ENCODE results near the gene PPFIBP1. TPM values are rescaled to one million over a fixed set of nuclear protein-coding genes. Genes with fewer than 3 reads are reported as not detected.
"Not testable (repeated sequence)": the region's sequence is repeated elsewhere in the genome, so short reads cannot be mapped to it uniquely, and the experiment has no call there.

PPFIBP1 gene
- total RNA-seq, 2 experiments from 2014 or later = 14.9 to 15.6 TPM

DNA sequence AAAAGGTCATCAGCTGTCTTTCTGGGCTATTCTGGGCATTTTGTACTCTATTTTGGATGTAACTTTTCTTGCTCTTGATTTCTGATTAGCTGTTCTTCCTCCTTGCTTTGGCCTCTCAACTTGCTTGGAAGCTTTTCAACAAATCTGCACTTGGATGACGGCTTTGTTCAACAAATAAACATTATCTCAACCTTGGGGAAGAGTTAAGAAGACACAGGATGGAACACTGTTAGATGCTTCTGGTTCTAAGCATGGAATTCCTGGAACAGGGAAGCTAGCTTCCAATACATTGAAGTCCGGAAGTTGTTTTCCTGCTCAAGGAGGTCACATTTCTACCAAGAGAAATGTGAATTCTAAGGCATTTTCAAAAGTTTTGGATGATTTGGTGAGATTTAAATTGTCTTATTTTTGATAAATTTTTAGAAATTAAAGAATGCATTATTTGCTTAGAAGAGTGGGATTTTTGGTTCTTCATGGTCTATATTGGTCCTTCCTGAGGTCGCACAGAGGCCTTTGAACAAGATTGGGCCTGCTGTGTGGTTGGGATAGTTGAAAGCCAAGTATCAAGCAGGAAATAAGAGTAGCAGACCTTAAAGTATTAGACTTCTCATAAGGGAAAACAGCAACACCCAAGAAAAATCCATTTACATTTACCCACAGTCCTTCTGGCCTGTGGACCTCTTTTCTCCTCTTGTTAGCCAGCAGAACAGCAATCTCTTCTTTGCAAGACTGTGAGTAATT is 59.2 kb downstream of the PPFIBP1 start:
- Mint-ChIP-seq H3K9me3 (ENCODE audit: low read depth) (no peaks in the 10 kb centered on the region), H3K36me3 (ENCODE audit: low read depth) (no peaks in the 10 kb centered on the region), H3K27me3 (no peaks in the 10 kb centered on the region), H3K4me3 (no peak overlapping the region), H3K4me1 (peaks cover 21% of the 10 kb centered on the region), H3K27ac (no peak overlapping the region)
- intact Hi-C loops (cut with DNase I, micrococcal nuclease) = no loop called here
- CTCF ChIA-PET = interaction anchor here (0.5 kb wide), 1 partner anchor 222 kb away, joined by 3 read pairs; no protein-coding TSS in a partner anchor
- no peak for ATAC-seq
- POLR2A ChIA-PET = no interaction called here
- no peak for DNase-seq

- H3K4me3 Mint-ChIP-seq = no peak overlapping the region
- no peaks in the 10 kb centered on the region for H3K9me3 Mint-ChIP-seq (ENCODE audit: low read depth)
- H3K27ac Mint-ChIP-seq = no peak overlapping the region
- DNase-seq (no peak), ATAC-seq (no peak)
- CTCF ChIA-PET = no interaction called here
- no peaks in the 10 kb centered on the region for H3K27me3 Mint-ChIP-seq
- H3K36me3 Mint-ChIP-seq (ENCODE audit: low read depth) = no peaks in the 10 kb centered on the region
- H3K4me1 Mint-ChIP-seq = peaks cover 29% of the 10 kb centered on the region
- POLR2A ChIA-PET = no interaction called here
- intact Hi-C loops (cut with DNase I, micrococcal nuclease) = no loop called here
Measured at GRCh38 chr12:27583981-27584380, 60.0 kb downstream of the PPFIBP1 start.

- no peak overlapping the region for H3K4me3 Mint-ChIP-seq
- H3K36me3 Mint-ChIP-seq (ENCODE audit: low read depth) = no peaks in the 10 kb centered on the region
- no peaks in the 10 kb centered on the region for H3K27me3 Mint-ChIP-seq
- POLR2A ChIA-PET = no interaction called here
- intact Hi-C loops (cut with DNase I, micrococcal nuclease) = no loop called here
- DNase-seq (no peak), ATAC-seq (no peak)
- CTCF ChIA-PET = interaction anchor here (1.3 kb wide), 1 partner anchor 51 kb away, joined by 6 read pairs; no protein-coding TSS in a partner anchor
- H3K4me1 Mint-ChIP-seq = peaks cover 27% of the 10 kb centered on the region
- no peaks in the 10 kb centered on the region for H3K9me3 Mint-ChIP-seq (ENCODE audit: low read depth)
- H3K27ac Mint-ChIP-seq = no peak overlapping the region
Measured at GRCh38 chr12:27585739-27586265, 61.8 kb downstream of the PPFIBP1 start.

DNA sequence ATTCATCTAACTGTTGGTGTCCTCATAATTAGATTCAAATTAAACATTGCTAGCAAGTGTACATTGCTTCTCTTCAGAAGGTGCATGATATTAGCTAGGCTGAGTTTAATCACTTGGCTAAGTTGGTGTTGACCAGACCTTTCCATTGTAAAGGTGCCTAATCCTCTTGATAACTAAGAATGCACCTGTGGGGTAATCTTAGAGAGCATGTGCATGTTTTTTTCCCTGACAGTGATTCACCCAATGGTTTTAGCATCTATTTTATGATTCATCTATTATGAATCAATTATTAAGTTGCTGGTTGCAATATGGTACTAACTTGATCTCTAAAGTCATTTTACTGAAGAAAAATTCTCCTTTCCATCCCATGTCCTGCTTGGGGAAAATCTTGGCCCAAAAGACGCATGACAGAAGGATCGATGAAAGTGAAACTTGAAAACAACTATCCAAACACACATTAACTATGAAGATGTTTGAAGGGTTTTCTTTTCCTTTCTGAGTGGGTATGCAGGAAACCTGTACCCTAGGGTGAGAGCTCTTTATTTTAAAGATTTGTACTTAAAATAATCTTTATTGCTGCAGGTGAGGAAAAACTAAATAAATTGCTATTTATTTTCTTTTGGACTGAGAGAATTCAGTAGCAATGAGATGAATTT is 64.2 kb downstream of the PPFIBP1 start:
- peak; percentile 75 for ATAC-seq
- POLR2A ChIA-PET; H3K9me3 Mint-ChIP-seq (ENCODE audit: low read depth); H3K36me3 Mint-ChIP-seq (ENCODE audit: low read depth); CTCF ChIA-PET; intact Hi-C loops (cut with DNase I, micrococcal nuclease); H3K27me3 Mint-ChIP-seq; DNase-seq: not testable (repeated sequence)
- Mint-ChIP-seq H3K27ac (peak overlapping the region; percentile 76), H3K4me3 (peak overlapping the region; percentile 49), H3K4me1 (peaks cover 15% of the 10 kb centered on the region)

GRCh38 chr12:27588776-27589175 is 64.8 kb downstream of the PPFIBP1 start:
- ChIA-PET CTCF (no interaction called here), POLR2A (no interaction called here)
- no peaks in the 10 kb centered on the region for H3K27me3 Mint-ChIP-seq
- DNase-seq = no peak
- no peaks in the 10 kb centered on the region for H3K36me3 Mint-ChIP-seq (ENCODE audit: low read depth)
- H3K4me3 Mint-ChIP-seq = no peak overlapping the region
- ATAC-seq = no peak
- intact Hi-C loops (cut with DNase I, micrococcal nuclease) = no loop called here
- H3K27ac Mint-ChIP-seq = no peak overlapping the region
- H3K4me1 Mint-ChIP-seq = peaks cover 15% of the 10 kb centered on the region
- no peaks in the 10 kb centered on the region for H3K9me3 Mint-ChIP-seq (ENCODE audit: low read depth)

GRCh38 chr12:27589419-27589818 is 65.4 kb downstream of the PPFIBP1 start:
- intact Hi-C loops (cut with DNase I, micrococcal nuclease) = no loop called here
- H3K27ac Mint-ChIP-seq = no peak overlapping the region
- peaks cover 15% of the 10 kb centered on the region for H3K4me1 Mint-ChIP-seq
- H3K36me3 Mint-ChIP-seq (ENCODE audit: low read depth) = no peaks in the 10 kb centered on the region
- H3K9me3 Mint-ChIP-seq (ENCODE audit: low read depth) = no peaks in the 10 kb centered on the region
- peaks cover under 1% of the 10 kb centered on the region for H3K27me3 Mint-ChIP-seq
- POLR2A ChIA-PET = no interaction called here
- H3K4me3 Mint-ChIP-seq = no peak overlapping the region
- DNase-seq = no peak
- CTCF ChIA-PET = no interaction called here
- no peak for ATAC-seq

GRCh38 chr12:27591698-27592097 is 67.7 kb downstream of the PPFIBP1 start:
- H3K27me3 Mint-ChIP-seq; POLR2A ChIA-PET; H3K27ac Mint-ChIP-seq; ATAC-seq; H3K4me3 Mint-ChIP-seq; H3K36me3 Mint-ChIP-seq (ENCODE audit: low read depth); intact Hi-C loops (cut with DNase I, micrococcal nuclease); H3K9me3 Mint-ChIP-seq (ENCODE audit: low read depth); CTCF ChIA-PET; DNase-seq: not testable (repeated sequence)
- peaks cover 15% of the 10 kb centered on the region for H3K4me1 Mint-ChIP-seq

DNA sequence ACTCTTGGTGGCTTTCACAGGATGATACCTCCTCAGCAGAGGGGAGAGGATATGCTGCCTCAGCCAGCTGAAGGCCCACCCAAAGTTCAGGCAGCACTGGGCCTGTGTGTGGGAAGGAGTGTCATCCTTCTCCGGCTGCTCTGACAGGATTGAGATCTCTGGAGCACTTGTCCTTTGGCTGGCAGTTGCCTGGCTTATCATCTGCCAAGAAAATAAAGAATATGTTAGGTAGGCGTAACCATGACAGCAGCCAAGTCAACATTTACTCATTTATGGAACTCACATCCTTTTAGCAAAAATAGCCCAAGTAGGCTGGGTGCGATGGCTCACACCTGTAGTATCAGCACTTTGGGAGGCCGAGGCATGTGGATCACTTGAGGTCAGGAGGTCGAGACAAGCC is 68.5 kb downstream of the PPFIBP1 start:
- intact Hi-C loops (cut with DNase I, micrococcal nuclease) = no loop called here
- H3K4me3 Mint-ChIP-seq = no peak overlapping the region
- DNase-seq = peak; percentile 25
- no peaks in the 10 kb centered on the region for H3K36me3 Mint-ChIP-seq (ENCODE audit: low read depth)
- POLR2A ChIA-PET = no interaction called here
- H3K4me1 Mint-ChIP-seq = peaks cover 15% of the 10 kb centered on the region
- CTCF ChIA-PET = no interaction called here
- H3K27ac Mint-ChIP-seq = no peak overlapping the region
- peak; percentile 16 for ATAC-seq
- H3K27me3 Mint-ChIP-seq = peaks cover 2% of the 10 kb centered on the region
- H3K9me3 Mint-ChIP-seq (ENCODE audit: low read depth) = peaks cover 2% of the 10 kb centered on the region

DNA sequence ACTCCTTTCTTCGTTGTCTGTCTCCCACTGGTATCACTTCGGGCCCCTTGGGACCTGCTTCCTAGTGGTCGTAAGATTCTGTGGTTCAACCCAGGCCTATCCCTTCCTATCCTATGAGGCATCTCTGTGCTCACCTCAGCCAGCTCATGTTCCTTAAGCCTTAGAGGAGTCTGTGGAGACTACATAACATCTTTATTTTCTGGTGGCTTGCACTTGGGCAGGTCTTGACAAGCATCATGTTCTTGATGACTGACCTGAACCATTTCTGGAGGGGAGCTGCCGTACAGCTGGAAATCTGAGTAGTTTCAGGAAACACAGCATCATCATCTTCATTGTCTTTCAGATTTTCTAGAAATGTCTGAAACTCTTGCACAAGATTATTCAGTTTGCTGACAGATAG is 69.3 kb downstream of the PPFIBP1 start:
- POLR2A ChIA-PET = no interaction called here
- Mint-ChIP-seq H3K4me3 (no peak overlapping the region), H3K36me3 (ENCODE audit: low read depth) (no peaks in the 10 kb centered on the region), H3K9me3 (ENCODE audit: low read depth) (peaks cover 5% of the 10 kb centered on the region), H3K4me1 (peaks cover 8% of the 10 kb centered on the region), H3K27ac (no peak overlapping the region), H3K27me3 (peaks cover 2% of the 10 kb centered on the region)
- ATAC-seq (no peak), DNase-seq (no peak)
- CTCF ChIA-PET = no interaction called here
- intact Hi-C loops (cut with DNase I, micrococcal nuclease) = no loop called here

DNA sequence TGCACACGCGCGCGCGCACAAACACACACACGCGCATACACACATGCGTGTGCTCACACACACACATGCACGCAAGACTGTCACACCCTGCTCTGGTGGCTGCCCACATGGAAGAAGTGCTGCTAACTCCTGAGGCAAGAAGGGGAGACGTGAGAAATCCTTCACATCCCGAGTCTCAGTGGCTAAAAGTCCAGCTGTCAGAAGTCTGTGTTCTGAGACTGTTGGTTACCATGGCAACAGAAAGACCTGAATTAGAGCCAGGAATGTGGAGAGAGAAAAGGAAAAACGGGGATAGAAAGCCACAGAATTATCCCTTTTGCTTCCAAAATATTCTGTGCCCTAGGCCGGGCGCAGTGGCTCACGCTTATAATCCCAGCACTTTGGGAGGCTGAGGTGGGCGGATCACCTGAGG is 71.2 kb downstream of the PPFIBP1 start:
- intact Hi-C loops (cut with DNase I, micrococcal nuclease) = no loop called here
- peaks cover 2% of the 10 kb centered on the region for H3K27me3 Mint-ChIP-seq
- H3K9me3 Mint-ChIP-seq (ENCODE audit: low read depth) = peaks cover 7% of the 10 kb centered on the region
- ChIA-PET POLR2A (no interaction called here), CTCF (no interaction called here)
- ATAC-seq (no peak), DNase-seq (no peak)
- no peak overlapping the region for H3K27ac Mint-ChIP-seq
- H3K4me3 Mint-ChIP-seq = no peak overlapping the region
- H3K4me1 Mint-ChIP-seq = no peaks in the 10 kb centered on the region
- H3K36me3 Mint-ChIP-seq (ENCODE audit: low read depth) = no peaks in the 10 kb centered on the region

GRCh38 chr12:27598866-27599265 is 74.9 kb downstream of the PPFIBP1 start:
- CTCF ChIA-PET; H3K9me3 Mint-ChIP-seq (ENCODE audit: low read depth); H3K4me3 Mint-ChIP-seq; H3K27ac Mint-ChIP-seq; intact Hi-C loops (cut with DNase I, micrococcal nuclease); DNase-seq; H3K4me1 Mint-ChIP-seq; ATAC-seq; H3K27me3 Mint-ChIP-seq; H3K36me3 Mint-ChIP-seq (ENCODE audit: low read depth); POLR2A ChIA-PET: not testable (repeated sequence)

All from activated CD4-positive, alpha-beta T cell treated with anti-CD3 and anti-CD28 coated beads for 36 hours (primary cell).